K562 (cell line): Measurements from ENCODE around the gene MEIS2. TPM values are rescaled to one million over a fixed set of nuclear protein-coding genes. Genes with fewer than 3 reads are reported as not detected.

Experiments used
- ATF3 ChIP-seq, 2 experiments: fragments of 450-650 bp in 1 of 2; sonication (generic) in 1 of 2; formaldehyde crosslinking in 1 of 2; IDR thresholded peaks in 1 of 2; conservative IDR thresholded peaks in 1 of 2; 2 replicates each; pipeline versions ENCODE4 v1.6.1 to v1.8.1; 2016 to 2023; ENCODE audit warnings: mild to moderate bottlenecking in 2 of 2, moderate library complexity in 2 of 2, inconsistent platforms in 1 of 2, missing genetic modification reagents in 1 of 2
- CBX3 ChIP-seq, 2 experiments: IDR thresholded peaks; 1 replicate in 1 of 2; 2 replicates in 1 of 2; pipeline ENCODE4 v1.6.1; 2012; ENCODE audit warnings: inconsistent platforms in 2 of 2, low read length in 2 of 2, borderline replicate concordance in 1 of 2, control low read depth in 1 of 2
- DPF2 ChIP-seq: fragments of 450-650 bp; IDR thresholded peaks from 2 replicates; pipeline ENCODE4 v1.6.1; 2016
- ELF4 ChIP-seq: fragments of 450-650 bp; formaldehyde crosslinking; IDR thresholded peaks from 2 replicates; pipeline ENCODE4 v1.4.0; 2022; ENCODE audit warnings: missing genetic modification characterization
- EP300 ChIP-seq: IDR thresholded peaks from 2 replicates; pipeline ENCODE4 v1.6.1; 2012; ENCODE audit warnings: low read length, improper control_type of control experiment
- ETS1 ChIP-seq: conservative IDR thresholded peaks from 2 replicates; pipeline ENCODE4 v1.6.1; 2011; ENCODE audit warnings: low read depth, mild to moderate bottlenecking, low read length; ENCODE audit not compliant: control insufficient read depth
- ETS2 ChIP-seq: IDR thresholded peaks from 2 replicates; pipeline ENCODE4 v1.6.1; 2016; ENCODE audit warnings: borderline replicate concordance, missing genetic modification characterization, mild to moderate bottlenecking, moderate library complexity, missing compliant biosample characterization; ENCODE audit not compliant: poor library complexity, severe bottlenecking
- FIP1L1 ChIP-seq: fragments of 200-400 bp; formaldehyde crosslinking; IDR thresholded peaks from 2 replicates; pipeline ENCODE4 v1.6.1; 2018; ENCODE audit warnings: mild to moderate bottlenecking, low read depth, low read length; ENCODE audit not compliant: poor library complexity, severe bottlenecking
- GABPA ChIP-seq: fragments of 200-800 bp; sonication (Bioruptor generic); conservative IDR thresholded peaks from 2 replicates; pipeline ENCODE4 v1.6.1; 2016; ENCODE audit warnings: low read depth, missing genetic modification characterization, missing compliant biosample characterization
- HDAC2 ChIP-seq: fragments of 450-650 bp; IDR thresholded peaks from 2 replicates; pipeline ENCODE4 v1.6.1; 2016; ENCODE audit warnings: mild to moderate bottlenecking
- HMG20B ChIP-seq: fragments of 250-450 bp; sonication (Bioruptor Pico); IDR thresholded peaks from 2 replicates; pipeline ENCODE4 v1.5.0; 2021; ENCODE audit warnings: mild to moderate bottlenecking
- KLF16 ChIP-seq: IDR thresholded peaks from 2 replicates; pipeline ENCODE4 v1.6.1; 2016; ENCODE audit warnings: antibody characterized with exemption
- MXI1 ChIP-seq: IDR thresholded peaks from 2 replicates; pipeline ENCODE4 v1.6.1; 2011; ENCODE audit warnings: low read depth, mild to moderate bottlenecking, improper control_type of control experiment, low read length
- PHF20 ChIP-seq: fragments of 450-650 bp; IDR thresholded peaks from 2 replicates; pipeline ENCODE4 v1.6.1; 2018; ENCODE audit not compliant: partially characterized antibody
- PHF21A ChIP-seq: fragments of 450-650 bp; IDR thresholded peaks from 2 replicates; pipeline ENCODE4 v1.6.1; 2017; ENCODE audit warnings: low read depth, borderline replicate concordance
- PKNOX1 ChIP-seq: fragments of 450-650 bp; IDR thresholded peaks from 2 replicates; pipeline ENCODE4 v1.6.1; 2016
- POLR2A ChIP-seq: fragments of 450-650 bp; conservative IDR thresholded peaks from 2 replicates; pipeline ENCODE4 v1.6.1; 2016
- RBM14 ChIP-seq: fragments of 200-400 bp; formaldehyde crosslinking; IDR thresholded peaks from 2 replicates; pipeline ENCODE4 v1.6.1; 2018; ENCODE audit warnings: low read depth, mild to moderate bottlenecking, low read length, moderate library complexity, borderline replicate concordance; ENCODE audit not compliant: insufficient read depth
- RFX1 ChIP-seq: fragments of 450-650 bp; IDR thresholded peaks from 2 replicates; pipeline ENCODE4 v1.6.1; 2016; ENCODE audit warnings: mild to moderate bottlenecking, moderate library complexity
- SIN3A ChIP-seq, 2 experiments: fragments of 150-350 bp in 1 of 2; IDR thresholded peaks; 2 replicates each; pipeline ENCODE4 v1.6.1; 2011 to 2016; ENCODE audit warnings: borderline replicate concordance in 2 of 2, low read depth in 2 of 2, low read length in 2 of 2, mild to moderate bottlenecking in 2 of 2, moderate library complexity in 2 of 2; ENCODE audit not compliant: control insufficient read depth in 1 of 2
- SMARCA4 ChIP-seq: fragments of 450-650 bp; IDR thresholded peaks from 2 replicates; pipeline ENCODE4 v1.6.1; 2016
- SMARCE1 ChIP-seq: fragments of 450-650 bp; IDR thresholded peaks from 2 replicates; pipeline ENCODE4 v1.7.1; 2016; ENCODE audit warnings: mild to moderate bottlenecking
- TAL1 ChIP-seq: fragments of 450-650 bp; IDR thresholded peaks from 2 replicates; pipeline ENCODE4 v1.6.1; 2016; ENCODE audit warnings: mild to moderate bottlenecking
- TARDBP ChIP-seq: fragments of 450-650 bp; IDR thresholded peaks from 2 replicates; pipeline ENCODE4 v1.6.1; 2016
- TFE3 ChIP-seq: fragments of 450-650 bp; formaldehyde crosslinking; IDR thresholded peaks from 2 replicates; pipeline ENCODE4 v1.4.0; 2020; ENCODE audit warnings: mild to moderate bottlenecking, mixed read lengths
- ZEB2 ChIP-seq: fragments of 450-650 bp; IDR thresholded peaks from 2 replicates; pipeline ENCODE4 v1.6.1; 2016
- ZSCAN32 ChIP-seq: fragments of 450-650 bp; formaldehyde crosslinking; IDR thresholded peaks from 2 replicates; pipeline ENCODE4 v1.4.0; 2020; ENCODE audit warnings: mild to moderate bottlenecking, moderate library complexity
- polyA plus RNA-seq, 8 experiments: library from polyadenylated mRNA; depleted of rRNA in 4 of 8; stranded (reverse) in 5 of 8; unstranded in 3 of 8; fragments of >200 nt; fragmentation: Nextera tagmentation in 2 of 8; fragmentation: Illumina TruSeq in 1 of 8; extraction: Ambion mirVana in 2 of 8; extraction: Trizol in 1 of 8; gene quantifications; 2 replicates each; pipeline versions ENCODE4 v1.2.1 to v1.2.3, GENCODE V29; 2011 to 2014; ENCODE audit warnings: inconsistent platforms in 1 of 8, missing spikeins in 1 of 8
- total RNA-seq, 7 experiments: library from RNA; depleted of rRNA in 6 of 7; stranded (reverse); fragments of >200 nt in 6 of 7; fragmentation: Illumina TruSeq in 2 of 7; extraction: Trizol in 2 of 7; gene quantifications; 2 replicates each; pipeline versions ENCODE4 v1.2.1 to v1.2.3, GENCODE V29; 2011 to 2021; ENCODE audit warnings: low replicate concordance in 1 of 7

MEIS2 gene
- total and polyA plus RNA-seq, 9 of the 15 experiments (the other 6 are each of a cell fraction or from before 2014, with no cell fraction given), result 7.5 to 64.2 (median 22.3) TPM

- TF ChIP-seq ZSCAN32 (CRISPR knock-in tag) (no peak), RBM14 (no peak), SMARCA4 (peak; percentile 67), PHF20 (no peak), HDAC2 (peak; percentile 81), TARDBP (no peak), CBX3 (IDR thresholded peaks at IDR 0.05; ENCODE audit: borderline replicate concordance in 1 of 2, low read length in 2 of 2) (no peak), PHF21A (peak; percentile 84; the same call in 1 of the 2 replicates), POLR2A (no peak), FIP1L1 (no peak), SIN3A (IDR thresholded peaks at IDR 0.05; ENCODE audit: borderline replicate concordance in 2 of 2, control insufficient read depth in 1 of 2, low read depth in 2 of 2, low read length in 2 of 2) (no peak), KLF16 (no peak), SMARCE1 (peak; percentile 67), ETS1 (no peak), ATF3 (IDR thresholded peaks at IDR 0.05) (peak; percentile 46), ATF3 (CRISPR knock-in tag; conservative IDR thresholded peaks at IDR 0.05) (no peak), GABPA (tag) (peak; percentile 39; the same call in 1 of the 2 replicates), ZEB2 (peak; percentile 16; the same call in 1 of the 2 replicates), PKNOX1 (peak; percentile 62), TFE3 (CRISPR knock-in tag) (no peak), TAL1 (peak; percentile 74), RFX1 (peak; percentile 50; the same call in 1 of the 2 replicates), DPF2 (peak; percentile 67), ELF4 (CRISPR knock-in tag) (no peak), MXI1 (no peak), EP300 (peak; percentile 26; the same call in 1 of the 2 replicates), ETS2 (tag) (no peak), HMG20B (CRISPR knock-in tag) (no peak)
Observed at GRCh38 chr15:37002041-37002672, 98.2 kb downstream of the MEIS2 start (continued).
